ENCODE data around the gene UCMA.

GRCh38 chr10:13184276-13184675 is 49.9 kb downstream of the UCMA start:
- TF ChIP-seq, protein P1, sequence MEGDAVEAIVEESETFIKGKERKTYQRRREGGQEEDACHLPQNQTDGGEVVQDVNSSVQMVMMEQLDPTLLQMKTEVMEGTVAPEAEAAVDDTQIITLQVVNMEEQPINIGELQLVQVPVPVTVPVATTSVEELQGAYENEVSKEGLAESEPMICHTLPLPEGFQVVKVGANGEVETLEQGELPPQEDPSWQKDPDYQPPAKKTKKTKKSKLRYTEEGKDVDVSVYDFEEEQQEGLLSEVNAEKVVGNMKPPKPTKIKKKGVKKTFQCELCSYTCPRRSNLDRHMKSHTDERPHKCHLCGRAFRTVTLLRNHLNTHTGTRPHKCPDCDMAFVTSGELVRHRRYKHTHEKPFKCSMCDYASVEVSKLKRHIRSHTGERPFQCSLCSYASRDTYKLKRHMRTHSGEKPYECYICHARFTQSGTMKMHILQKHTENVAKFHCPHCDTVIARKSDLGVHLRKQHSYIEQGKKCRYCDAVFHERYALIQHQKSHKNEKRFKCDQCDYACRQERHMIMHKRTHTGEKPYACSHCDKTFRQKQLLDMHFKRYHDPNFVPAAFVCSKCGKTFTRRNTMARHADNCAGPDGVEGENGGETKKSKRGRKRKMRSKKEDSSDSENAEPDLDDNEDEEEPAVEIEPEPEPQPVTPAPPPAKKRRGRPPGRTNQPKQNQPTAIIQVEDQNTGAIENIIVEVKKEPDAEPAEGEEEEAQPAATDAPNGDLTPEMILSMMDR (IDR thresholded peaks at IDR 0.05) = no peak
- TF ChIP-seq POLR2A (IDR thresholded peaks at IDR 0.05) = no peak
